B cell (primary cell): ENCODE measurements around the gene RERE. TPM values are rescaled to one million over a fixed set of nuclear protein-coding genes. Genes with fewer than 3 reads are reported as not detected.

Source experiments
- ATAC-seq: fragments of 200-7000 bp; cut with Tn5 transposase; one replicate; pipeline ENCODE4 v1.10.0; 2021; ENCODE audit warnings: low read depth, mild to moderate bottlenecking, moderate number of reproducible peaks, moderate library complexity
- CTCF ChIA-PET: fragments of 350-600 bp; sonication (Branson Sonifier 250); formaldehyde crosslinking; loops from one replicate; lab custom pipeline; 2021; ENCODE audit warnings: antibody characterized with exemption, inconsistent platforms; lab: Charles Lee
- POLR2A ChIA-PET: fragments of 350-600 bp; sonication (Branson Sonifier 250); formaldehyde crosslinking; loops from one replicate; lab custom pipeline; 2021; ENCODE audit warnings: antibody characterized with exemption; lab: Charles Lee
- DNase-seq: peaks from one replicate; pipeline ENCODE4 v3.0.0; 2013
- H2AFZ ChIP-seq: 2 replicates; pipeline ENCODE4 v1.6.1; 2012; ENCODE audit warnings: mild to moderate bottlenecking, low read depth, low read length; ENCODE audit not compliant: insufficient read depth, poor library complexity, severe bottlenecking
- H3K27ac ChIP-seq, 2 donors: 1 replicate in 1 of 2; 2 replicates in 1 of 2; pipeline ENCODE4 v1.5.1; 2012 to 2013; ENCODE audit warnings: low read length in 2 of 2, mild to moderate bottlenecking in 2 of 2, moderate library complexity in 1 of 2
- H3K27me3 ChIP-seq, 4 experiments: fragments of 200-600 bp in 1 of 4; sonication (generic) in 1 of 4; replicated peaks in 1 of 4; 1 replicate in 2 of 4; 2 replicates in 2 of 4; pipeline versions ENCODE4 v1.6.1 to v1.7.0; 2013 to 2016; ENCODE audit warnings: low read length in 3 of 4, mild to moderate bottlenecking in 2 of 4, mixed read lengths in 1 of 4, moderate library complexity in 1 of 4; ENCODE audit not compliant: insufficient read depth in 4 of 4, control insufficient read depth in 3 of 4; ENCODE audit errors: control extremely low read depth in 1 of 4
- H3K36me3 ChIP-seq, 2 experiments: replicated peaks in 1 of 2; 1 replicate in 1 of 2; 2 replicates in 1 of 2; pipeline versions ENCODE4 v1.6.1 to v1.7.1; 2013; ENCODE audit warnings: low read length in 1 of 2; ENCODE audit not compliant: insufficient read depth in 2 of 2, control insufficient read depth in 1 of 2; ENCODE audit errors: control extremely low read depth in 1 of 2, extremely low read depth in 1 of 2
- H3K4me1 ChIP-seq, 2 donors: fragments of 200-600 bp in 1 of 2; sonication (generic) in 1 of 2; 1 replicate in 1 of 2; 2 replicates in 1 of 2; pipeline versions ENCODE4 v1.5.1 to v1.6.1; 2013 to 2017; ENCODE audit warnings: low read length in 2 of 2; ENCODE audit not compliant: control insufficient read depth in 2 of 2, insufficient read depth in 2 of 2
- H3K4me2 ChIP-seq: replicated peaks from 2 replicates; pipeline ENCODE3; 2012; ENCODE audit warnings: mild to moderate bottlenecking, low read depth, low read length; ENCODE audit not compliant: poor library complexity, severe bottlenecking
- H3K4me3 ChIP-seq, 5 experiments: fragments of 200-600 bp in 1 of 5; sonication (generic) in 1 of 5; 1 replicate in 3 of 5; 2 replicates in 2 of 5; pipeline versions ENCODE4 v1.5.1 to v1.7.0; 2011 to 2016; ENCODE audit warnings: low read length in 4 of 5, mild to moderate bottlenecking in 4 of 5, low read depth in 2 of 5, control low read depth in 1 of 5, moderate library complexity in 1 of 5; ENCODE audit not compliant: insufficient read depth in 1 of 5; ENCODE audit errors: control extremely low read depth in 1 of 5, extremely low read depth in 1 of 5
- H3K79me2 ChIP-seq: fragments of 200-600 bp; sonication (generic); one replicate; pipeline ENCODE4 v1.6.0; 2016; ENCODE audit warnings: low read length; ENCODE audit not compliant: control insufficient read depth, insufficient read depth
- H3K9ac ChIP-seq: fragments of 200-600 bp; sonication (generic); 2 replicates; pipeline ENCODE4 v1.6.1; 2017; ENCODE audit warnings: mild to moderate bottlenecking, low read length, moderate library complexity
- H3K9me3 ChIP-seq, 3 donors: one replicate each; pipeline versions ENCODE4 v1.6.1 to v1.7.1; 2013; ENCODE audit warnings: low read length in 2 of 3; ENCODE audit not compliant: control insufficient read depth in 2 of 3, insufficient read depth in 1 of 3; ENCODE audit errors: control extremely low read depth in 1 of 3
- H4K20me1 ChIP-seq: 2 replicates; pipeline ENCODE4 v1.6.0; 2012; ENCODE audit warnings: mild to moderate bottlenecking, low read length; ENCODE audit not compliant: insufficient read depth, control insufficient read depth, poor library complexity, severe bottlenecking
- H3K27ac Mint-ChIP-seq: one replicate; pipeline ENCODE4 v1.8.0; 2021; ENCODE audit warnings: mixed read lengths
- H3K27me3 Mint-ChIP-seq: one replicate; pipeline ENCODE4 v1.8.0; 2021; ENCODE audit warnings: mixed read lengths
- H3K4me1 Mint-ChIP-seq: one replicate; pipeline ENCODE4 v1.8.0; 2021; ENCODE audit warnings: mixed read lengths
- H3K4me3 Mint-ChIP-seq: one replicate; pipeline ENCODE4 v1.8.0; 2021; ENCODE audit warnings: mixed read lengths
- H3K9me3 Mint-ChIP-seq: one replicate; pipeline ENCODE4 v1.8.0; 2022; ENCODE audit warnings: mixed read lengths; ENCODE audit not compliant: insufficient read depth
- EZH2 ChIP-seq: IDR thresholded peaks from 2 replicates; pipeline ENCODE4 v1.6.1; 2012; ENCODE audit warnings: borderline replicate concordance, low read depth, mild to moderate bottlenecking, moderate library complexity, low read length; ENCODE audit not compliant: insufficient read depth, poor library complexity, severe bottlenecking
- WGBS: methylation state at CpG from one replicate; pipeline ENCODE4 v1.1.5; 2013; ENCODE audit warnings: missing lambda C conversion rate; ENCODE audit not compliant: insufficient coverage; 5-methylcytosine and 5-hydroxymethylcytosine counted together
- intact Hi-C: fragments of 100-400 bp; cut with micrococcal nuclease; formaldehyde crosslinking; loops from one replicate; pipeline ENCODE4 v1.10.0; 2022
- polyA plus RNA-seq: library from polyadenylated mRNA; depleted of rRNA; stranded (reverse); fragments of >200 nt; gene quantifications from 2 replicates; pipeline ENCODE4 v1.2.3, GENCODE V29; 2012
- total RNA-seq, 2 donors: library from RNA; stranded (reverse); fragments of 120-200 nt in 1 of 2; gene quantifications; 1 replicate in 1 of 2; 2 replicates in 1 of 2; pipeline versions ENCODE4 v1.2.3 to v1.2.4, GENCODE V29; 2013 to 2022
- TF ChIP-seq, protein P1 (sequence below): fragments of 200-600 bp; IDR thresholded peaks from one replicate; pipeline ENCODE4 v1.8.0; 2022; ENCODE audit warnings: antibody characterized with exemption, mild to moderate bottlenecking

Gene RERE
- total and polyA plus RNA-seq, 2 donors (not counting 1 experiment from before 2014, with no cell fraction given), result 27.3 to 132 TPM

DNA sequence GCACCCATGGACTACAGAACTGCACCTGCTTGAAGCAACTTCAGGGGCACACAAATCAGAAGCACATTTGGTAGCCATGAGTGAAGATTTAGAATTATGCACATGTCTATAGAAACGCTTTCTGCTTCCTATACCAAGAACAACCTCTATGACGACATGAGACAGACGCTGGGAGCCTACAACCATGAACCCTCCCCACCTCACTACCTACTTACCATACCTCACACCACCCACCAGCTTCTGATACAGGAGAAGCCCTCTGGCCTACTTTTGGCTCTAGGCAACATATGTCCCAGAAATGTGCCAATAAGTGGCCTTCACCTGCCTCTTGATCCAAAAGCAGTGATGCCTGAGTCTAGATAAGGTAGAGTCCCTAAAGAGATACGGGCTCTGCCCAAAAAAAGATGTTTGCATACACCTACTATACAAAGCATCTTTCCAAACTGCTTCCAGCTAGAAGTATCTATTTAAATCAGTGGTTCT lies 441.0 kb downstream of the RERE start:
- peaks cover 98% of the 10 kb centered on the region for H4K20me1 ChIP-seq
- ATAC-seq (no peak), DNase-seq (no peak)
- H3K27me3 Mint-ChIP-seq, result no peaks in the 10 kb centered on the region
- H3K27ac Mint-ChIP-seq, result peak overlapping the region; percentile 46
- 95% methylated on average over 3 of the region's 4 CpGs for WGBS
- ChIA-PET CTCF (interaction anchor here (1.0 to 2.1 kb wide), 3 partner anchors 134 to 472 kb away, joined by 3 to 8 read pairs (median 4); no protein-coding TSS in a partner anchor), POLR2A (no interaction called here)
- TF ChIP-seq, protein P1, sequence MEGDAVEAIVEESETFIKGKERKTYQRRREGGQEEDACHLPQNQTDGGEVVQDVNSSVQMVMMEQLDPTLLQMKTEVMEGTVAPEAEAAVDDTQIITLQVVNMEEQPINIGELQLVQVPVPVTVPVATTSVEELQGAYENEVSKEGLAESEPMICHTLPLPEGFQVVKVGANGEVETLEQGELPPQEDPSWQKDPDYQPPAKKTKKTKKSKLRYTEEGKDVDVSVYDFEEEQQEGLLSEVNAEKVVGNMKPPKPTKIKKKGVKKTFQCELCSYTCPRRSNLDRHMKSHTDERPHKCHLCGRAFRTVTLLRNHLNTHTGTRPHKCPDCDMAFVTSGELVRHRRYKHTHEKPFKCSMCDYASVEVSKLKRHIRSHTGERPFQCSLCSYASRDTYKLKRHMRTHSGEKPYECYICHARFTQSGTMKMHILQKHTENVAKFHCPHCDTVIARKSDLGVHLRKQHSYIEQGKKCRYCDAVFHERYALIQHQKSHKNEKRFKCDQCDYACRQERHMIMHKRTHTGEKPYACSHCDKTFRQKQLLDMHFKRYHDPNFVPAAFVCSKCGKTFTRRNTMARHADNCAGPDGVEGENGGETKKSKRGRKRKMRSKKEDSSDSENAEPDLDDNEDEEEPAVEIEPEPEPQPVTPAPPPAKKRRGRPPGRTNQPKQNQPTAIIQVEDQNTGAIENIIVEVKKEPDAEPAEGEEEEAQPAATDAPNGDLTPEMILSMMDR, result no peak
- no peak for TF ChIP-seq EZH2
- H3K4me3 ChIP-seq, result no peak overlapping the region
- H3K27me3 ChIP-seq, result no peaks in the 10 kb centered on the region
- peaks cover 46% of the 10 kb centered on the region for H3K4me1 Mint-ChIP-seq
- H3K4me2 ChIP-seq, result no peak overlapping the region
- intact Hi-C loops, result no loop called here
- H3K4me1 ChIP-seq, result peaks cover 5 to 7% of the 10 kb centered on the region in 2 donors
- H3K9me3 ChIP-seq, result no peaks in the 10 kb centered on the region
- H3K4me3 Mint-ChIP-seq, result no peak overlapping the region
- H2AFZ ChIP-seq, result no peak overlapping the region
- no peak overlapping the region for H3K9ac ChIP-seq
- H3K36me3 ChIP-seq, result peaks cover 0 to 69% of the 10 kb centered on the region in 2 experiments
- H3K27ac ChIP-seq, result peak overlapping the region in 1 of 2 donors; percentile 67
- peaks cover 97% of the 10 kb centered on the region for H3K79me2 ChIP-seq
- H3K9me3 Mint-ChIP-seq, result no peaks in the 10 kb centered on the region

DNA sequence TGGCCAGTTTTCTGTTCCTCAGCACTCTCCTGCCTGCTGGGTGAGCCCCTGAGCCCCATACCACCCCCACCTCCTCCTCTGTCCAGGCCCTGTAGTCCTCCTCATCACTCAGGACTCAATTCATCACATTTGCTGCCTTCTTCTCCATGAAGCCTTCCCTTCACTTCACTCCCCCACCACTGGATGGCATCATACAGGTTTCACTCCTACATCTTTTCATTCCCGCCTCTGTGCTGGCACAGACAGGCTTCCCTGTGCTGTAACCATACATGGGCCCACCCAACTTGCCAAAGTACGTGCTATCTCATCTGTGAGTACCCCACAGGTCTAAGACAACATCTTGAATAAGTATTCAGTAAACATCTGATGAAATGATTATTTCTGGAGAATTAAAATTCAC lies 442.6 kb downstream of the RERE start:
- Mint-ChIP-seq H3K27me3 (no peaks in the 10 kb centered on the region), H3K9me3 (no peaks in the 10 kb centered on the region), H3K4me3 (no peak overlapping the region), H3K4me1 (peaks cover 46% of the 10 kb centered on the region), H3K27ac (peak overlapping the region; percentile 72)
- ATAC-seq, result no peak
- Histone ChIP-seq H3K9ac (no peak overlapping the region), H3K4me3 (no peak overlapping the region), H3K36me3 (peaks cover 1 to 71% of the 10 kb centered on the region in 2 experiments), H3K27ac (peak overlapping the region in 1 of 2 donors; percentile 3), H3K27me3 (no peaks in the 10 kb centered on the region), H4K20me1 (peaks cover 93% of the 10 kb centered on the region), H2AFZ (no peak overlapping the region), H3K4me2 (no peak overlapping the region), H3K9me3 (no peaks in the 10 kb centered on the region), H3K4me1 (peaks cover 0 to 7% of the 10 kb centered on the region in 2 donors), H3K79me2 (peaks cover 97% of the 10 kb centered on the region)
- CTCF ChIA-PET, result interaction anchor here (1.7 to 2.0 kb wide), 2 partner anchors 56 to 352 kb away, joined by 5 to 7 read pairs; no protein-coding TSS in a partner anchor
- POLR2A ChIA-PET, result no interaction called here
- intact Hi-C loops, result no loop called here
- DNase-seq, result no peak
- TF ChIP-seq, protein P1, result peak; percentile 26
- no peak for TF ChIP-seq EZH2
- 89% methylated on average over 1 of the region's 2 CpGs for WGBS
